ACC112 (cell line): ENCODE measurements around the gene GPX4.
A peak's percentile ranks its signal among the peaks of the same experiment; 100 is the strongest.
"Not testable (repeated sequence)": the region's sequence is repeated elsewhere in the genome, so short reads cannot be mapped to it uniquely, and the experiment has no call there.

Experiments used
- H2AFZ ChIP-seq: fragments of 200-600 bp; sonication (generic); one replicate; pipeline ENCODE4 v1.6.0; 2017; ENCODE audit warnings: antibody characterized with exemption, low read length; ENCODE audit not compliant: unreplicated experiment
- H3K27ac ChIP-seq: fragments of 200-600 bp; sonication (generic); 2 replicates; pipeline ENCODE4 v1.5.1; 2014; ENCODE audit warnings: low read depth, mild to moderate bottlenecking, antibody characterized with exemption, low read length, moderate library complexity
- H3K27me3 ChIP-seq: fragments of 200-600 bp; sonication (generic); 2 replicates; pipeline ENCODE4 v1.6.1; 2014; ENCODE audit warnings: mild to moderate bottlenecking, antibody characterized with exemption, low read length, moderate library complexity, mixed read lengths; ENCODE audit not compliant: insufficient read depth
- H3K36me3 ChIP-seq: fragments of 200-600 bp; sonication (generic); 2 replicates; pipeline ENCODE4 v1.6.1; 2016; ENCODE audit warnings: mild to moderate bottlenecking, antibody characterized with exemption, low read length, moderate library complexity, mixed read lengths; ENCODE audit not compliant: insufficient read depth
- H3K4me1 ChIP-seq: fragments of 200-600 bp; sonication (generic); one replicate; pipeline ENCODE4 v1.6.1; 2016; ENCODE audit warnings: low read length, mixed read lengths; ENCODE audit not compliant: insufficient read depth, unreplicated experiment, control insufficient read depth
- H3K4me3 ChIP-seq: fragments of 200-600 bp; sonication (generic); 2 replicates; pipeline ENCODE4 v1.5.1; 2014; ENCODE audit warnings: mild to moderate bottlenecking, low read depth, low read length
- H3K79me2 ChIP-seq: fragments of 200-600 bp; sonication (generic); one replicate; pipeline ENCODE4 v1.6.0; 2016; ENCODE audit warnings: low read length; ENCODE audit not compliant: control insufficient read depth, unreplicated experiment, insufficient read depth

Gene GPX4

GRCh38 chr19:1121395-1121794 is 17.6 kb downstream of the GPX4 start:
- H2AFZ ChIP-seq, result no peak overlapping the region
- no peak overlapping the region for H3K4me3 ChIP-seq
- H3K27ac ChIP-seq, result no peak overlapping the region
- peaks cover 20% of the 10 kb centered on the region for H3K79me2 ChIP-seq
- peaks cover 12% of the 10 kb centered on the region; the same call in 1 of the 2 replicates for H3K36me3 ChIP-seq
- H3K27me3 ChIP-seq, result no peaks in the 10 kb centered on the region
- peaks cover 7% of the 10 kb centered on the region for H3K4me1 ChIP-seq

- Histone ChIP-seq H3K4me3 (no peak overlapping the region), H3K36me3 (peaks cover 12% of the 10 kb centered on the region; the same call in 1 of the 2 replicates), H3K4me1 (peaks cover 15% of the 10 kb centered on the region), H3K27ac (no peak overlapping the region), H3K27me3 (no peaks in the 10 kb centered on the region), H3K79me2 (peaks cover 26% of the 10 kb centered on the region), H2AFZ (no peak overlapping the region)
Measured at GRCh38 chr19:1122021-1122971, 18.5 kb downstream of the GPX4 start.

- H2AFZ ChIP-seq, result no peak overlapping the region
- peaks cover 19% of the 10 kb centered on the region for H3K4me1 ChIP-seq
- peaks cover 32% of the 10 kb centered on the region for H3K79me2 ChIP-seq
- no peak overlapping the region for H3K4me3 ChIP-seq
- H3K27me3 ChIP-seq, result no peaks in the 10 kb centered on the region
- no peak overlapping the region for H3K27ac ChIP-seq
- peaks cover 12% of the 10 kb centered on the region; the same call in 1 of the 2 replicates for H3K36me3 ChIP-seq
Measured at GRCh38 chr19:1122972-1123363, 19.2 kb downstream of the GPX4 start.

DNA sequence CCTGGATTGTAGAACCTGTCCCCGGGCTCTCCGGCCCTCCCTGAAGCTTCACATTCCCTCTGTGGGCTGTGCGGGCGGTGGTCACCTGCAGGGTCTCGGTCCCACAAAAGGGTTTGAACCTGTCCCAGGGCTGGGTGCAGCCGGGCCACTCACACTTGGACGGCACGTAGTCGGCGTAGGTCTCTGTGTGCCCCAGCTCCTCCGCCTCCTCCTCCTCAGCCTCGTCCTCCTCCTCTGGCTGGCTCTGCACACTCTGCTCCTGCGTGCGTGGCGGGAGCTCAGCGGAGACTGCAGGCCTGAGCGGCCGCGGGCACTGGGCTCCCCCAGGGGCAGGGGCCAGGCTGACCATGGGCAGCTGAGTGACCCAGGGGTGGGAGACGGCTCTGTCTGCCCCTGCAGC is 19.6 kb downstream of the GPX4 start:
- Histone ChIP-seq H3K4me1 (peaks cover 22% of the 10 kb centered on the region), H3K36me3 (peaks cover 12% of the 10 kb centered on the region; the same call in 1 of the 2 replicates), H3K79me2 (peaks cover 36% of the 10 kb centered on the region), H2AFZ (no peak overlapping the region), H3K27me3 (no peaks in the 10 kb centered on the region), H3K4me3 (no peak overlapping the region), H3K27ac (no peak overlapping the region)

DNA sequence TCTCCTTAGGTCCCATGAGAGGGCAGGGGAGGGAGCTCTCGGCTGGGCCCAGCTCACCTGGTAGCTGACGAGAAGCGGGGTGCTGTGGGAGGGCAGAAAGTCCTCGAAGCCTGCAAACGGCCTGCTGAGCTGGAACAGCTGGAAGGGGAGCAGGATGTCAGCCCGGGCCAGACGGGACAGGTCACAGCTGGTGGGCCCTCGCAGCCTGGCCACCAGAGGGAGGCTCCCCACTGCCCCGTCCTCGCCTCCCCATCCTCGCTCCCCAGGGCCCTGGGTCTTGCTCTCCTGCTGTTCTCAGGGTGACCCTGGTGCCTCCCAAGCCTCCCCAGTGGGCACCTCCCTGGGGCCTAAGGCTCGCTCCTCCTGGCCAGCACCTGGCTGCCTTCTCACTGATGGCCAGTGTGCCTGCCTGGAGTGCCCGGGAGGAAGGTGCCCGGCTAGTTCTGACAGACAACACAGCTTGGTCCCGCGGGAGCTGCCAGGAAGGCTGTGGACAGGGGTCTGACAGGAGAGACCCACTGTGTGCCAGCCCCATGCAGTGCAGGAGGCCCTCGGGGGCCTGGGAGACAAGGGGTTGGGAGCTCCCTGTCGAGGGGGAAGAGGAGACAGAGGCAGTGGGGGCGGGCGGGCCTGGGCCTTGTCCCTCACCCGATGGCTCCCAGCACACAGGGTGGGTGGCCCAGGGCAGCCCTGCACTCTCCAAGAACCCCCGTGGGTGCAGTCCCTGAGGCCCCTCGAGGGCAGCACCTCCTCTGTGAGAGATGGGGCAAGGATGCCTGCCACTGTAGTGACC is 20.3 kb downstream of the GPX4 start:
- Histone ChIP-seq H2AFZ (no peak overlapping the region), H3K27me3 (no peaks in the 10 kb centered on the region), H3K4me3 (no peak overlapping the region), H3K4me1 (peaks cover 22% of the 10 kb centered on the region), H3K79me2 (peaks cover 41% of the 10 kb centered on the region), H3K27ac (no peak overlapping the region), H3K36me3 (peaks cover 10% of the 10 kb centered on the region; the same call in 1 of the 2 replicates)

- peaks cover 22% of the 10 kb centered on the region for H3K4me1 ChIP-seq
- peaks cover 59% of the 10 kb centered on the region for H3K79me2 ChIP-seq
- peak overlapping the region; percentile 16; the same call in 1 of the 2 replicates for H3K4me3 ChIP-seq
- no peaks in the 10 kb centered on the region for H3K27me3 ChIP-seq
- peaks cover 13% of the 10 kb centered on the region; the same call in 1 of the 2 replicates for H3K36me3 ChIP-seq
- H3K27ac ChIP-seq, result peak overlapping the region; percentile 89
- no peak overlapping the region for H2AFZ ChIP-seq
Measured at GRCh38 chr19:1125601-1126467, 22.0 kb downstream of the GPX4 start.

GRCh38 chr19:1126984-1127760 is 23.4 kb downstream of the GPX4 start:
- H2AFZ ChIP-seq, result no peak overlapping the region
- peak overlapping the region; percentile 89 for H3K27ac ChIP-seq
- H3K79me2 ChIP-seq, result peaks cover 70% of the 10 kb centered on the region

DNA sequence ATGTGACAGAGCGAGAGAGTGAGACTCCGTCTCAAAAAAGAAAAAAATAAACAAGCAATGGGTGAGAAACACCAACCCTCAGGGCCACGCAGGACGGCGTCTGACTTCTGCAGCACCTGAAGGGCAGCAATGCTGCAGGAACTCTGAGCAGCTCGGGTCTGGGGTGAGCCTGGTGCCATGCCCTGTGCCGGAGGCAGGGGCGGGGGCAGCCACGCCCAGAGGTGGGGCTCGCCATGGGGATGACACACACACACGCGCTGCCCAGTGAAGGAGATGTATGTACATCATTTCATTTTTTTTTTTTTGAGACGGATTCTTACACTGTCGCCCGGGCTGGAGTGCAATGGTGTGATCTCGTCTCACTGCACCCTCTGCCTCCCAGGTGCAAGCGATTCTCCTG is 24.3 kb downstream of the GPX4 start:
- H2AFZ ChIP-seq, result no peak overlapping the region
- peaks cover 30% of the 10 kb centered on the region for H3K4me1 ChIP-seq
- no peak overlapping the region for H3K4me3 ChIP-seq
- peaks cover 73% of the 10 kb centered on the region for H3K79me2 ChIP-seq
- H3K27ac ChIP-seq, result no peak overlapping the region
- peaks cover 12% of the 10 kb centered on the region; the same call in 1 of the 2 replicates for H3K36me3 ChIP-seq
- no peaks in the 10 kb centered on the region for H3K27me3 ChIP-seq

More at GRCh38 chr19:1126984-1127760, 23.4 kb downstream of the GPX4 start:
- Histone ChIP-seq H3K4me3 (no peak overlapping the region), H3K36me3 (peaks cover 13% of the 10 kb centered on the region; the same call in 1 of the 2 replicates), H3K27me3 (no peaks in the 10 kb centered on the region), H3K4me1 (peaks cover 22% of the 10 kb centered on the region)

GRCh38 chr19:1129084-1129483 is 25.3 kb downstream of the GPX4 start:
- H3K27ac ChIP-seq, H3K4me3 ChIP-seq, H3K27me3 ChIP-seq, H2AFZ ChIP-seq: not testable (repeated sequence)
- Histone ChIP-seq H3K36me3 (peaks cover 12% of the 10 kb centered on the region; the same call in 1 of the 2 replicates), H3K79me2 (peaks cover 74% of the 10 kb centered on the region), H3K4me1 (peaks cover 30% of the 10 kb centered on the region)
